Mucosa of descending colon (tissue), 3 donors: ENCODE results near the gene HOXA4. TPM values are rescaled to one million over a fixed set of nuclear protein-coding genes. Genes with fewer than 3 reads are reported as not detected.

Experiments used
- ATAC-seq: fragments of 200-7000 bp; cut with Tn5 transposase; one replicate; pipeline ENCODE4 v1.9.1; 2020; ENCODE audit warnings: mild to moderate bottlenecking, moderate library complexity
- DNase-seq, 3 donors: peaks; one replicate each; pipeline ENCODE4 v3.0.0-alpha.2; 2020
- H3K36me3 ChIP-seq: fragments of 200-600 bp; one replicate; pipeline ENCODE4 v1.8.0; 2021; ENCODE audit warnings: low read depth, mild to moderate bottlenecking
- H3K4me1 ChIP-seq: fragments of 200-600 bp; one replicate; pipeline ENCODE4 v1.8.0; 2021; ENCODE audit warnings: low read depth, mild to moderate bottlenecking
- H3K4me3 ChIP-seq: fragments of 200-600 bp; one replicate; pipeline ENCODE4 v1.8.0; 2021; ENCODE audit warnings: mild to moderate bottlenecking
- H3K9me3 ChIP-seq: fragments of 200-600 bp; one replicate; pipeline ENCODE4 v1.8.0; 2021; ENCODE audit warnings: mild to moderate bottlenecking
- intact Hi-C, 2 donors: fragments of 100-400 bp; cut with DNase I in 1 of 2; cut with micrococcal nuclease in 1 of 2; formaldehyde crosslinking; loops; one replicate each; pipeline versions ENCODE4 v1.11.0 to v1.11.1; 2022; cut with DNase I, micrococcal nuclease
- total RNA-seq, 3 donors: library from RNA; stranded (reverse); fragmentation: NEBNext Ultra II Directional in 2 of 3; extraction: Animal tissue kit (Norgen Biotek cat#: 25700) in 2 of 3; gene quantifications; one replicate each; pipeline versions ENCODE4 v1.2.1 to v1.2.4, GENCODE V29; 2021 to 2023
- TF ChIP-seq, protein P1 (sequence below): fragments of 200-600 bp; IDR thresholded peaks from one replicate; pipeline ENCODE4 v1.8.0; 2022; ENCODE audit warnings: antibody characterized with exemption, mild to moderate bottlenecking
- donor health status: DM: no; HTN: no; CAD: no; lungs with moderate emphysema.
- donor health status: DM: no; HTN: no; CAD: no.
- donor health status: DM: no; HTN: yes; CAD: no.

HOXA4 gene
- total RNA-seq, 3 donors from 2014 or later: 5.9 to 9.5 (median 8.3) TPM

DNA sequence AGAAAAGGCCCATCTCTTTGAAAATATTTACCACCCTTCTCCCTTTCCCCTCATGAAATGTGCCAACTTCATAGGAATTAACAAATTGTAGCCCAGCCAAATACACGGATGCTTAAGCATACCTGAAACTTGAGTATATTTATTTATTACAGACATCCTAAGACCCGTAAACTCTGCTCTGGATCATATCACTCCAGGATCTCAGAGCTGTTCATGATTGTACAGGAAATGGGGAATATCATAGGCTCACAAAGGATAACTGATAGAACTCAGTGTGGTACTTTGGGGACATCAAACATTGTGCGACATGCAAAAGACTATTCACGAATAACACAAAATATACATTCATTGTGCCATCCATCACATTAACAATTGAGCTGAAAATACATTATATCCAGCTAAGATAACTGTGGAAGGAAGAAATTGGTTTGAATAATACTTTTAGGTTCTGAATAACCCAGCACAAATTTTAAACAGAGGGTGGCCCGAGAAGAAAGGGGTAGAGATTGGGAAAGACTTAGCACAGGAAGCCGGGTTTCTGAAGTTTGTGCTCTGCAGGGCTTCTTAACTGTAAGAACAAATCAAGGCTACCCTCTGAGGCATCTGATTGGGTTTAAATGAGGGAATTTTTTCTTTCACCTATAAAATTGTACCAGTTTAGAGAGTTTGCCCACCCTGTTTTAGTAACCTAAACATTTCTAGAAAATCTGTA lies 37.2 kb downstream of the HOXA4 start:
- Histone ChIP-seq H3K36me3 (no peaks in the 10 kb centered on the region), H3K9me3 (no peaks in the 10 kb centered on the region), H3K4me3 (no peak overlapping the region), H3K4me1 (peaks cover 9% of the 10 kb centered on the region)
- TF ChIP-seq, protein P1, sequence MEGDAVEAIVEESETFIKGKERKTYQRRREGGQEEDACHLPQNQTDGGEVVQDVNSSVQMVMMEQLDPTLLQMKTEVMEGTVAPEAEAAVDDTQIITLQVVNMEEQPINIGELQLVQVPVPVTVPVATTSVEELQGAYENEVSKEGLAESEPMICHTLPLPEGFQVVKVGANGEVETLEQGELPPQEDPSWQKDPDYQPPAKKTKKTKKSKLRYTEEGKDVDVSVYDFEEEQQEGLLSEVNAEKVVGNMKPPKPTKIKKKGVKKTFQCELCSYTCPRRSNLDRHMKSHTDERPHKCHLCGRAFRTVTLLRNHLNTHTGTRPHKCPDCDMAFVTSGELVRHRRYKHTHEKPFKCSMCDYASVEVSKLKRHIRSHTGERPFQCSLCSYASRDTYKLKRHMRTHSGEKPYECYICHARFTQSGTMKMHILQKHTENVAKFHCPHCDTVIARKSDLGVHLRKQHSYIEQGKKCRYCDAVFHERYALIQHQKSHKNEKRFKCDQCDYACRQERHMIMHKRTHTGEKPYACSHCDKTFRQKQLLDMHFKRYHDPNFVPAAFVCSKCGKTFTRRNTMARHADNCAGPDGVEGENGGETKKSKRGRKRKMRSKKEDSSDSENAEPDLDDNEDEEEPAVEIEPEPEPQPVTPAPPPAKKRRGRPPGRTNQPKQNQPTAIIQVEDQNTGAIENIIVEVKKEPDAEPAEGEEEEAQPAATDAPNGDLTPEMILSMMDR: no peak
- ATAC-seq: no peak
- DNase-seq: no peak
- intact Hi-C loops: loop anchor here in 1 of 2 donors (10.0 kb wide), 1 partner anchor 229 kb away; the partner anchor contains the start of gene SKAP2

DNA sequence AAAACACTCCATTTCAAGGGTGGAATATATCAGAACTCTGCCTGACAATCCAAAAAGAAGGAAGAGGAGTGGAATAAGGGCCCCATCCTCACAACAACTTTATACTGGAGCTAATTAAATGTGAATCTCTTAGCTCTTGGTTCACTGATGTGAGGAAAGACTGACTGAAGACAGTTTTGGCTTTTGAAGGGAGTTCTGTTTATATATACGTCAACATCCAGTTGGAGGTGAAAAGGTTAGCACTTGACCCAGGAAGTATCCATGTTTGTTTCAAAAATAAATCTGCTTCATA lies 37.8 kb downstream of the HOXA4 start:
- intact Hi-C loops: loop anchor here in 1 of 2 donors (10.0 kb wide), 1 partner anchor 228 kb away; the partner anchor contains the start of gene SKAP2
- TF ChIP-seq, protein P1: no peak
- Histone ChIP-seq H3K36me3 (no peaks in the 10 kb centered on the region), H3K4me3 (no peak overlapping the region), H3K9me3 (no peaks in the 10 kb centered on the region), H3K4me1 (peaks cover 9% of the 10 kb centered on the region)
- no peak for ATAC-seq
- no peak for DNase-seq

DNA sequence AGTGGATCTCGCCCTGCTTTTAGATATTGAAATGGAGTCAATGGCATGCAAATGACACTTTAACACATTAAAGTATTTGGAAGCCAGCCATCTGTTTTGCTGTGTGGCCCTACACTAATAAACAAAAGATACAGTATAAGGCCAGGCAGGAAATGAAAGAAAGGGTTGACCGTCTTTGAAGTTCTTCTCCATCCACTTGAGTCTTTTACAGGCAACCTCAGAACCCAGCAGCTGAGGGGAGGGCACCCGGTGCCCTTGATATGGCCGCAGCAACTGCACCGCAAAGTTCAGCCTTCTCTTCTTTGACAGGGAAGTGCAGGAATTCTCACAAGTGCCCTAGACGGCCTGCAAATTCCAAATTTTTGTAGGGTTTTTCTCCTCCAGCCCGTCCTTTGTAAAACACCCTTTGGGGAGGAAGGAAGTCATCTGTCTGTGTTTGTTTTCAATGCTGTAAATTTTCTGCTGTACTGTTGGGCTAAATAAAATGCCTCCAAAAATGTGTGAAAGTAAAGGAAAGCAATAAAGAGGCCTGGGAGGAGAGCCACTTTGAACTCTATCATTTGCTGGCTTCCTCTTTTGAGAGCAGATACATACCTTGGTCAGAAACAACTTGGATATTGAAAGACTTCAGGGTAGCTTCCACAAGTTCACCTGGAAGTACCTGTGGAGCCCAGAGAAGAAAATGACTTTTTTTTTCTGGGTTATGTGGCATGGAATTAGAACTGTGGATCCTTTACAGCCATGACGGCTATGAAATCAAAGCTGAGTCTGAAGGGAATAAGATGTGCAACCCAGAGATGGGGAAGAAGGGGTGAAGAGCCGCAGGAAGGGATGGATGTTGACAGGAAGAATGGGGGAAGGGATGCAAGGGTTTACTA lies 38.4 kb downstream of the HOXA4 start:
- no peak for ATAC-seq
- no peaks in the 10 kb centered on the region for H3K9me3 ChIP-seq
- H3K36me3 ChIP-seq: no peaks in the 10 kb centered on the region
- intact Hi-C loops: loop anchor here in 1 of 2 donors (10.0 kb wide), 1 partner anchor 227 kb away; the partner anchor contains the start of gene SKAP2
- no peak overlapping the region for H3K4me3 ChIP-seq
- peaks cover 6% of the 10 kb centered on the region for H3K4me1 ChIP-seq
- TF ChIP-seq, protein P1: no peak
- DNase-seq: no peak

DNA sequence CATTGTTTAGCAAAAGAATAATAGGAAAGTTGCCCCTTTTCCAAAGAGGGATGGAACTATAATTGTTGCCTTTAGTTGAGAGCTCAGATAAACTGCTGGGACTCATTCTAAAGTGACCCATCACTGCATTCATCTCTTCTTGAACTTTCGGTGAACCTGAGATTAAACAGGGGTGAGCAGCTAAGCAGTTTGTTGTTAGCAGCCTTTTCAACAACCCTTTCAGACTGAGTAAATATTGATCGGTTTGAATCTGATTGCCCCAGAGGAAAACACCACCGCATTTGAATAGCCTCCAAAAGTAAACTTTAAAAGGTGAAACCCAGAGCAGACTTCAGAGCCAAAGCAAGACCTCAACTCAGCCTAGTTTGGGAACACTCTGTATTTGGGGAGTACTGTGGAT lies 39.5 kb downstream of the HOXA4 start:
- Histone ChIP-seq H3K9me3 (no peaks in the 10 kb centered on the region), H3K4me1 (peaks cover 6% of the 10 kb centered on the region), H3K36me3 (no peaks in the 10 kb centered on the region), H3K4me3 (no peak overlapping the region)
- intact Hi-C loops: loop anchor here in 1 of 2 donors (10.0 kb wide), 1 partner anchor 226 kb away; the partner anchor contains the start of gene SKAP2
- DNase-seq (no peak), ATAC-seq (no peak)
- TF ChIP-seq, protein P1: no peak

DNA sequence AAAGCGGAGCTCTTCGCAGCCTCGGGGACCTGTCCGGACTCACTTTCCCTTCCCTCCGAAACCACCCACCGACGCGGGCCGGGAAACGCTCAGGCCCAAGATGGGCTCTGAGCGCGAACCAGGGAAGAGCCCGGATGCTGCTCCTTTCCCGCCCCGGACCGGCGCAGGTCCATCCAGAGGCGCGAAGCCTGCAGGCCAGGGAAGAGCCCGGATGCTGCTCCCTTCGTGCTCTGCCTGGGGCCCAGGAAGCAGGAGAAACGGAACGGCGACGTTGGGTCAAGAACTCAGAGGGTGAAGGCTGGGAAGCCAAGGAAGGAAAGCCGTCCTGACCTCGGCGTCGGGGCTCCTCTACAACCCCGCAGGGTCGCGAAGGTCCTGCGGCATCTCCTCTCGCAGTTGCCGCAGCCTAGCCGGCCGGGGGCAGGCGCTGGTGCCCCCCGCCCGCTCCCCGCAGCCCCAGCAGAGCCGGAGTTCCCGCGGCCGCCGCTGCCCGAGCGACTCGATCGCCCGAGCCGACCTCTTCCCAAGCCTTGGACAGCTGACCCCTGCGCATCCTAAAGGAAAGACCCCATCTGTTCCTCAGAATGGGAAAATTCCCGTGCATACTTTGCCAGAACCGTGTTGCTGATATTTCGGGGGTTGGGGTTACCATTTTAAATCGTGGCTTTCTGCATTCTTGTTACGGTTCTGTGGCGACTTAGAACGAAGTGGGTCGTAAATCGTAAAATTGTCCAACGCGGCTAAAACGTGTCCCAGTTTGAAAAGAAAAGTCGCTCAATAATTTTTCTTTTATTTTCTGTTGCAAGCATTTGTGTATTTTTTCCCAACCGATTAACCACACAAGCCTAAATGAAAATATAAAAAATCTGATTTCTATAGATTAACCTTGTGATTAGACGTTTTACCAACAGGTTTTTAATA lies 42.3 kb downstream of the HOXA4 start:
- Histone ChIP-seq H3K4me1 (no peaks in the 10 kb centered on the region), H3K9me3 (no peaks in the 10 kb centered on the region), H3K4me3 (no peak overlapping the region), H3K36me3 (no peaks in the 10 kb centered on the region)
- ATAC-seq (no peak), DNase-seq (no peak)
- intact Hi-C loops: no loop called here
- TF ChIP-seq, protein P1: no peak
